CD14-positive monocyte (primary cell): ENCODE data around the gene TRAPPC6A. TPM values are rescaled to one million over a fixed set of nuclear protein-coding genes. Genes with fewer than 3 reads are reported as not detected.

Experiments used
- DNase-seq, 3 donors: peaks; one replicate each; pipeline ENCODE4 v3.0.0-alpha.2; 2011 to 2022
- H2AFZ ChIP-seq: 2 replicates; pipeline ENCODE4 v1.6.0; 2012; ENCODE audit warnings: mild to moderate bottlenecking, low read depth, low read length, inconsistent platforms; ENCODE audit not compliant: insufficient read depth, poor library complexity, severe bottlenecking
- H3K27ac ChIP-seq, 2 donors: 1 replicate in 1 of 2; 2 replicates in 1 of 2; pipeline ENCODE4 v1.5.1; 2012 to 2013; ENCODE audit warnings: low read length in 2 of 2, control low read depth in 1 of 2, inconsistent platforms in 1 of 2, low read depth in 1 of 2, mild to moderate bottlenecking in 1 of 2
- H3K27me3 ChIP-seq, 2 donors: one replicate each; pipeline versions ENCODE4 v1.6.0 to v1.6.1; 2011 to 2013; ENCODE audit warnings: low read length in 2 of 2; ENCODE audit not compliant: control insufficient read depth in 2 of 2, insufficient read depth in 2 of 2
- H3K36me3 ChIP-seq, 2 donors: replicated peaks in 1 of 2; 1 replicate in 1 of 2; 2 replicates in 1 of 2; pipeline versions ENCODE4 v1.5.1 to v1.6.1; 2012 to 2013; ENCODE audit warnings: low read length in 2 of 2, control low read depth in 1 of 2, inconsistent platforms in 1 of 2, mild to moderate bottlenecking in 1 of 2; ENCODE audit not compliant: insufficient read depth in 2 of 2, control insufficient read depth in 1 of 2
- H3K4me1 ChIP-seq, 2 donors: 1 replicate in 1 of 2; 2 replicates in 1 of 2; pipeline versions ENCODE4 v1.5.1 to v1.6.1; 2012 to 2013; ENCODE audit warnings: low read length in 2 of 2, control low read depth in 1 of 2, inconsistent platforms in 1 of 2, mild to moderate bottlenecking in 1 of 2, moderate library complexity in 1 of 2; ENCODE audit not compliant: insufficient read depth in 2 of 2, control insufficient read depth in 1 of 2
- H3K4me2 ChIP-seq: replicated peaks from 2 replicates; pipeline ENCODE3; 2012; ENCODE audit warnings: low read length, moderate library complexity, mild to moderate bottlenecking; ENCODE audit not compliant: poor library complexity, severe bottlenecking; ENCODE audit errors: extremely low read depth
- H3K4me3 ChIP-seq, 3 experiments: fragments of 200-600 bp in 1 of 3; sonication (generic) in 1 of 3; replicated peaks in 1 of 3; 1 replicate in 2 of 3; 2 replicates in 1 of 3; pipeline ENCODE4 v1.5.1; 2011 to 2013; ENCODE audit warnings: low read length in 3 of 3, mild to moderate bottlenecking in 3 of 3, control low read depth in 2 of 3, low read depth in 2 of 3, inconsistent platforms in 1 of 3, moderate library complexity in 1 of 3
- H3K79me2 ChIP-seq: 2 replicates; pipeline ENCODE4 v1.6.0; 2012; ENCODE audit warnings: mild to moderate bottlenecking, control low read depth, inconsistent platforms, low read length, moderate library complexity; ENCODE audit not compliant: insufficient read depth
- H3K9ac ChIP-seq: 2 replicates; pipeline ENCODE4 v1.6.0; 2017; ENCODE audit warnings: low read length, mild to moderate bottlenecking; ENCODE audit not compliant: insufficient read depth, poor library complexity, severe bottlenecking
- H3K9me3 ChIP-seq, 2 donors: replicated peaks in 1 of 2; 1 replicate in 1 of 2; 2 replicates in 1 of 2; pipeline versions ENCODE4 v1.5.1 to v1.6.1; 2012 to 2013; ENCODE audit warnings: low read length in 2 of 2, control low read depth in 1 of 2; ENCODE audit not compliant: control insufficient read depth in 1 of 2, insufficient read depth in 1 of 2
- H4K20me1 ChIP-seq: 2 replicates; pipeline ENCODE4 v1.6.0; 2012; ENCODE audit warnings: mild to moderate bottlenecking, low read length, control low read depth, moderate library complexity; ENCODE audit not compliant: insufficient read depth
- H3K27ac Mint-ChIP-seq, 7 donors: one replicate each; pipeline ENCODE4 v1.8.0; 2020; ENCODE audit warnings: mild to moderate bottlenecking in 7 of 7, mixed read lengths in 7 of 7, moderate library complexity in 6 of 7, inconsistent platforms in 2 of 7
- H3K27me3 Mint-ChIP-seq, 3 donors: one replicate each; pipeline ENCODE4 v1.8.0; 2021 to 2022; ENCODE audit warnings: low read depth in 3 of 3, mild to moderate bottlenecking in 3 of 3, mixed read lengths in 3 of 3, moderate library complexity in 3 of 3, inconsistent platforms in 1 of 3
- H3K36me3 Mint-ChIP-seq, 2 donors: one replicate each; pipeline ENCODE4 v1.8.0; 2020; ENCODE audit warnings: mixed read lengths in 2 of 2, inconsistent platforms in 1 of 2, mild to moderate bottlenecking in 1 of 2
- H3K4me1 Mint-ChIP-seq: one replicate; pipeline ENCODE4 v1.8.0; 2020; ENCODE audit warnings: mild to moderate bottlenecking, mixed read lengths
- H3K4me3 Mint-ChIP-seq, 2 donors: one replicate each; pipeline ENCODE4 v1.8.0; 2020; ENCODE audit warnings: mild to moderate bottlenecking in 2 of 2, mixed read lengths in 2 of 2, moderate library complexity in 1 of 2
- H3K9me3 Mint-ChIP-seq, 7 donors: one replicate each; pipeline ENCODE4 v1.8.0; 2020 to 2022; ENCODE audit warnings: mixed read lengths in 7 of 7, mild to moderate bottlenecking in 6 of 7, moderate library complexity in 6 of 7, inconsistent platforms in 2 of 7
- WGBS: methylation state at CpG from one replicate; pipeline ENCODE4 v1.1.5; 2013; ENCODE audit warnings: missing lambda C conversion rate; ENCODE audit not compliant: insufficient coverage; 5-methylcytosine and 5-hydroxymethylcytosine counted together
- intact Hi-C, 2 donors: fragments of 100-400 bp; cut with micrococcal nuclease; formaldehyde crosslinking; loops; one replicate each; pipeline versions ENCODE4 v1.15.0 to v1.15.1; 2023
- polyA plus RNA-seq, 3 donors: library from polyadenylated mRNA; depleted of rRNA in 1 of 3; unstranded in 2 of 3; stranded (reverse) in 1 of 3; fragments of 300-500 nt in 2 of 3; fragments of >200 nt in 1 of 3; fragmentation: Illumina TruSeq in 2 of 3; gene quantifications; 1 replicate in 2 of 3; 2 replicates in 1 of 3; pipeline ENCODE4 v1.2.3, GENCODE V29; 2012 to 2021
- TF ChIP-seq, protein P1 (sequence below): fragments of 200-600 bp; IDR thresholded peaks from one replicate; pipeline ENCODE4 v1.8.0; 2022; ENCODE audit warnings: antibody characterized with exemption, mild to moderate bottlenecking

Gene TRAPPC6A
- polyA plus RNA-seq, 3 donors, result 49.7 to 82.7 (median 63.4) TPM

DNA sequence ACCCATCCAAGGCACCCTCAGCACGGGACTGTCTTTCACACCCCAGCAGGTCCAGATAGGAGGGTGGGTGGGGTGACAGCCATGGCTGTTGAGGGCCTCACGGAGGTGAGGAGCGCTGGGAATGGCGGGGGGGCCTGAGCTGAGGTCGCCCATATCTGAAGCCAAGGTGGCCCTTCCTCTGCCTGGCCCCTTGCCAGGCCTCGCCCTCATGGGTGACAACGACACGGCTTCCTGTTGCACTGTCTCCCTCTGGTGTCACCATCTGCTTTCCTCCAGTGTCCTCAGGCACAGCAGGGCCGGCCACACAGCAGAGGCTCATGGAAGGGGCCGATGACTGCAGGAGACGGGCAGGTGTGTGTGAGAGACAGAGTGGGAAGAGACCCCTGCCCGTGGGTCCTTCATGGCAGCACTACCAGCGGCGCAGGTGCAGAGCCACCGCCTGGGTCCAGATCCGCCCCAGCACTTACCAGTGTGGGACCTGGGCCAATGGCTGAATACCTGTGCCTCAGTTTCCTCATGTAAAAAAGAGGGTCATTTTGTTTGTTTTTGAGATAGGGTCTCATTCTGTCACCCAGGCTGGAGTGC lies 9.2 kb downstream of the TRAPPC6A start:
- intact Hi-C loops, result no loop called here
- no peak overlapping the region for H3K4me2 ChIP-seq
- no peaks in the 10 kb centered on the region for H3K79me2 ChIP-seq
- peaks cover 3 to 11% (median 9%) of the 10 kb centered on the region in 3 donors for H3K27me3 Mint-ChIP-seq
- H3K27me3 ChIP-seq, result no peaks in the 10 kb centered on the region
- H3K9me3 ChIP-seq, result no peaks in the 10 kb centered on the region
- H4K20me1 ChIP-seq, result no peaks in the 10 kb centered on the region
- H2AFZ ChIP-seq, result no peak overlapping the region
- peaks cover 12 to 14% of the 10 kb centered on the region in 2 donors for H3K4me1 ChIP-seq
- H3K4me3 ChIP-seq, result no peak overlapping the region
- H3K4me3 Mint-ChIP-seq, result no peak overlapping the region
- TF ChIP-seq, protein P1, sequence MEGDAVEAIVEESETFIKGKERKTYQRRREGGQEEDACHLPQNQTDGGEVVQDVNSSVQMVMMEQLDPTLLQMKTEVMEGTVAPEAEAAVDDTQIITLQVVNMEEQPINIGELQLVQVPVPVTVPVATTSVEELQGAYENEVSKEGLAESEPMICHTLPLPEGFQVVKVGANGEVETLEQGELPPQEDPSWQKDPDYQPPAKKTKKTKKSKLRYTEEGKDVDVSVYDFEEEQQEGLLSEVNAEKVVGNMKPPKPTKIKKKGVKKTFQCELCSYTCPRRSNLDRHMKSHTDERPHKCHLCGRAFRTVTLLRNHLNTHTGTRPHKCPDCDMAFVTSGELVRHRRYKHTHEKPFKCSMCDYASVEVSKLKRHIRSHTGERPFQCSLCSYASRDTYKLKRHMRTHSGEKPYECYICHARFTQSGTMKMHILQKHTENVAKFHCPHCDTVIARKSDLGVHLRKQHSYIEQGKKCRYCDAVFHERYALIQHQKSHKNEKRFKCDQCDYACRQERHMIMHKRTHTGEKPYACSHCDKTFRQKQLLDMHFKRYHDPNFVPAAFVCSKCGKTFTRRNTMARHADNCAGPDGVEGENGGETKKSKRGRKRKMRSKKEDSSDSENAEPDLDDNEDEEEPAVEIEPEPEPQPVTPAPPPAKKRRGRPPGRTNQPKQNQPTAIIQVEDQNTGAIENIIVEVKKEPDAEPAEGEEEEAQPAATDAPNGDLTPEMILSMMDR, result no peak
- H3K4me1 Mint-ChIP-seq, result peaks cover 35% of the 10 kb centered on the region
- H3K27ac ChIP-seq, result no peak overlapping the region
- 82% methylated on average over 16 of the region's 16 CpGs for WGBS
- H3K27ac Mint-ChIP-seq, result no peak overlapping the region
- H3K36me3 Mint-ChIP-seq, result peaks cover 0 to 3% of the 10 kb centered on the region in 2 donors
- no peak for DNase-seq
- no peaks in the 10 kb centered on the region for H3K9me3 Mint-ChIP-seq
- no peaks in the 10 kb centered on the region for H3K36me3 ChIP-seq
- H3K9ac ChIP-seq, result no peak overlapping the region

DNA sequence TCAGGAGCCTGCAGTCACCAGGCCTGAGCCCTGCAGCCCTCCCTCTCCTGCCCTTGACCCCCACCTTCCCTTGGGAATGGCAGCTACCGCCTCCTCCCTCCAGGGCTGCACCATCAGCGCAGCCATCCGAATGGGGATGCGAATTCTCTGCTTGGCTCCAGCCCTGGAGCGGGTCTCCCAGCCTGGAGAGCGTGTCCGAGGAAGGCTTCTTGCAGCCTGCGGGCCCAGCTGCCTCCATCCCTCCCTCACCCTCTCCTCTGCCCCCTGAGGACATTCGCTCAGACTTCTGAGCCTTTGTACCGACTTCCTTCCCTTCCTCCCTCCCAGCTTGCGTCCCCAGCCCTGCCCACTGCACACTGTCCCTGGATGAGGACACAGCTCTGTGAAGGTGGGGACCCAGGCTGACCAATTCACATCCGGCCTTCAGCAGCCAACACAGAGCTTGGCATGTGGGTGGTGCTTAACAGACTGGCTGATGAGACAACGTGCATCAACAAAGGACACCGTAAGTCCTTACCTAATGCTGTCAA lies 11.2 kb downstream of the TRAPPC6A start:
- Histone ChIP-seq H3K27me3 (no peaks in the 10 kb centered on the region), H4K20me1 (no peaks in the 10 kb centered on the region), H3K79me2 (no peaks in the 10 kb centered on the region), H3K4me1 (peaks cover 9 to 14% of the 10 kb centered on the region in 2 donors), H3K4me2 (no peak overlapping the region), H2AFZ (no peak overlapping the region), H3K9me3 (no peaks in the 10 kb centered on the region), H3K4me3 (no peak overlapping the region), H3K36me3 (no peaks in the 10 kb centered on the region), H3K9ac (no peak overlapping the region), H3K27ac (no peak overlapping the region)
- Mint-ChIP-seq H3K9me3 (no peaks in the 10 kb centered on the region), H3K4me3 (no peak overlapping the region), H3K27me3 (peaks cover 3 to 14% (median 13%) of the 10 kb centered on the region in 3 donors), H3K4me1 (peaks cover 26% of the 10 kb centered on the region), H3K36me3 (peaks cover 0 to 3% of the 10 kb centered on the region in 2 donors), H3K27ac (no peak overlapping the region)
- intact Hi-C loops, result no loop called here
- DNase-seq, result no peak
- TF ChIP-seq, protein P1, result no peak
- 87% methylated on average over 11 of the region's 14 CpGs for WGBS
